HG02943 (cell line): ENCODE data around the gene ZBTB42.

Experiments
- ATAC-seq: cut with Tn5 transposase; IDR thresholded peaks from one replicate; pipeline ENCODE4 v1.9.1; 2021; ENCODE audit warnings: mild to moderate bottlenecking, low read depth, moderate library complexity; ENCODE audit not compliant: unreplicated experiment

Gene ZBTB42

GRCh38 chr14:104769324-104770071 is 31.4 kb upstream of the ZBTB42 start:
- ATAC-seq, result no peak

- no peak for ATAC-seq
These were observed 30.8 kb upstream of the ZBTB42 start for GRCh38 chr14:104770072-104770579.

- no peak for ATAC-seq
These were observed 30.0 kb upstream of the ZBTB42 start for GRCh38 chr14:104770851-104771272.

GRCh38 chr14:104771374-104771773 is 29.5 kb upstream of the ZBTB42 start:
- no peak for ATAC-seq

- no peak for ATAC-seq
These were observed 28.8 kb upstream of the ZBTB42 start for GRCh38 chr14:104771918-104772706.

GRCh38 chr14:104772707-104773504 is 28.0 kb upstream of the ZBTB42 start:
- ATAC-seq, result no peak

- ATAC-seq, result no peak
These were observed 27.1 kb upstream of the ZBTB42 start for GRCh38 chr14:104773505-104774452.

- no peak for ATAC-seq
These were observed 26.3 kb upstream of the ZBTB42 start for GRCh38 chr14:104774453-104775072.

- no peak for ATAC-seq
These were observed 25.8 kb upstream of the ZBTB42 start for GRCh38 chr14:104775073-104775489.

GRCh38 chr14:104776481-104776880 is 24.4 kb upstream of the ZBTB42 start:
- ATAC-seq, result no peak

- no peak for ATAC-seq
These were observed 23.7 kb upstream of the ZBTB42 start for GRCh38 chr14:104776961-104777807.

- ATAC-seq, result no peak
These were observed 23.1 kb upstream of the ZBTB42 start for GRCh38 chr14:104777808-104778249.

GRCh38 chr14:104778694-104779331 is 22.1 kb upstream of the ZBTB42 start:
- ATAC-seq, result no peak

GRCh38 chr14:104779776-104780512 is 21.0 kb upstream of the ZBTB42 start:
- ATAC-seq, result no peak

GRCh38 chr14:104780513-104781030 is 20.3 kb upstream of the ZBTB42 start:
- no peak for ATAC-seq

GRCh38 chr14:104781271-104782077 is 19.4 kb upstream of the ZBTB42 start:
- ATAC-seq, result no peak
